ENCODE data around the gene TMEM88.

DNA sequence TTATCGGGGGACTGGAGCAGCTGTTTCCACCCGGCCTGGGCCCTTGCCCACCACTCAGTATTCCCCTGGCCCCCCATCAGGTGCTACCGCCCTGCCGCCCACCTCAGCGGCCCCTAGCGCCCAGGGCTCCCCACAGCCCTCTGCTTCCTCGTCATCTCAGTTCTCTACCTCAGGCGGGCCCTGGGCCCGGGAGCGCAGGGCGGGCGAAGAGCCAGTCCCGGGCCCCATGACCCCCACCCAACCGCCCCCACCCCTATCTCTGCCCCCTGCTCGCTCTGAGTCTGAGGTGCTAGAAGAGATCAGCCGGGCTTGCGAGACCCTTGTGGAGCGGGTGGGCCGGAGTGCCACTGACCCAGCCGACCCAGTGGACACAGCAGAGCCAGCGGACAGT, 6.1 kb upstream of the TMEM88 start:
- no peak for TF ChIP-seq EP300 (IDR thresholded peaks at IDR 0.05)
- TF ChIP-seq, protein P1, sequence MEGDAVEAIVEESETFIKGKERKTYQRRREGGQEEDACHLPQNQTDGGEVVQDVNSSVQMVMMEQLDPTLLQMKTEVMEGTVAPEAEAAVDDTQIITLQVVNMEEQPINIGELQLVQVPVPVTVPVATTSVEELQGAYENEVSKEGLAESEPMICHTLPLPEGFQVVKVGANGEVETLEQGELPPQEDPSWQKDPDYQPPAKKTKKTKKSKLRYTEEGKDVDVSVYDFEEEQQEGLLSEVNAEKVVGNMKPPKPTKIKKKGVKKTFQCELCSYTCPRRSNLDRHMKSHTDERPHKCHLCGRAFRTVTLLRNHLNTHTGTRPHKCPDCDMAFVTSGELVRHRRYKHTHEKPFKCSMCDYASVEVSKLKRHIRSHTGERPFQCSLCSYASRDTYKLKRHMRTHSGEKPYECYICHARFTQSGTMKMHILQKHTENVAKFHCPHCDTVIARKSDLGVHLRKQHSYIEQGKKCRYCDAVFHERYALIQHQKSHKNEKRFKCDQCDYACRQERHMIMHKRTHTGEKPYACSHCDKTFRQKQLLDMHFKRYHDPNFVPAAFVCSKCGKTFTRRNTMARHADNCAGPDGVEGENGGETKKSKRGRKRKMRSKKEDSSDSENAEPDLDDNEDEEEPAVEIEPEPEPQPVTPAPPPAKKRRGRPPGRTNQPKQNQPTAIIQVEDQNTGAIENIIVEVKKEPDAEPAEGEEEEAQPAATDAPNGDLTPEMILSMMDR (IDR thresholded peaks at IDR 0.05): no peak

Data from tibial nerve (tissue), 4 donors.